PC-3 (cell line): ENCODE data around the gene GRIK5. TPM values are rescaled to one million over a fixed set of nuclear protein-coding genes. Genes with fewer than 3 reads are reported as not detected.

Source experiments
- ATAC-seq: fragments of 200-7000 bp; cut with Tn5 transposase; 2 replicates; pipeline ENCODE4 v1.9.1; 2020; ENCODE audit warnings: mild to moderate bottlenecking, moderate library complexity
- BruUV-seq: library from RNA; stranded (reverse); fragments of 400-500 nt; replicated peaks from 2 replicates; lab custom pipeline; 2021; lab: Mats Ljungman, UMichigan
- CTCF ChIA-PET: fragments of 300-600 bp; sonication (Branson Sonifier 250); formaldehyde crosslinking; loops from one replicate; lab custom pipeline; 2022; ENCODE audit warnings: antibody characterized with exemption; lab: Charles Lee
- POLR2A ChIA-PET: fragments of 300-600 bp; sonication (Branson Sonifier 250); formaldehyde crosslinking; loops from one replicate; lab custom pipeline; 2022; ENCODE audit warnings: antibody characterized with exemption; ENCODE audit not compliant: unreplicated experiment; lab: Charles Lee
- DNase-seq: peaks from one replicate; pipeline ENCODE4 v3.0.0-alpha.2; 2015
- H2AFZ ChIP-seq: fragments of 300-600 bp; sonication (generic); 2 replicates; pipeline ENCODE4 v1.6.0; 2016; ENCODE audit warnings: antibody characterized with exemption, low read length
- H3F3A ChIP-seq: fragments of 300-600 bp; sonication (generic); one replicate; pipeline ENCODE4 v1.6.0; 2017; ENCODE audit warnings: antibody characterized with exemption, low read length, control low read depth, mild to moderate bottlenecking; ENCODE audit not compliant: unreplicated experiment
- H3K27ac ChIP-seq: fragments of 300-600 bp; sonication (generic); 2 replicates; pipeline ENCODE4 v1.5.1; 2016; ENCODE audit warnings: mild to moderate bottlenecking, low read length
- H3K27me3 ChIP-seq: fragments of 300-600 bp; sonication (generic); 2 replicates; pipeline ENCODE4 v1.6.1; 2016; ENCODE audit warnings: low read length, mixed read lengths
- H3K36me3 ChIP-seq: fragments of 300-600 bp; sonication (generic); 2 replicates; pipeline ENCODE4 v1.6.1; 2016; ENCODE audit warnings: low read depth, mixed run types, low read length, mixed read lengths
- H3K4me1 ChIP-seq: fragments of 300-600 bp; sonication (generic); 2 replicates; pipeline ENCODE4 v1.5.1; 2016; ENCODE audit warnings: low read length; ENCODE audit not compliant: insufficient read depth
- H3K4me2 ChIP-seq: fragments of 300-600 bp; sonication (generic); 2 replicates; pipeline ENCODE4 v1.6.0; 2016; ENCODE audit warnings: low read length
- H3K4me3 ChIP-seq: fragments of 300-600 bp; sonication (generic); 2 replicates; pipeline ENCODE4 v1.5.1; 2016; ENCODE audit warnings: mild to moderate bottlenecking, low read length, mixed read lengths
- H3K79me2 ChIP-seq: fragments of 300-600 bp; sonication (generic); 2 replicates; pipeline ENCODE4 v1.6.1; 2017; ENCODE audit warnings: low read length, mixed read lengths
- H3K9ac ChIP-seq: fragments of 300-600 bp; sonication (generic); 2 replicates; pipeline ENCODE4 v1.6.0; 2016; ENCODE audit warnings: mild to moderate bottlenecking, low read length
- H3K9me2 ChIP-seq: fragments of 300-600 bp; sonication (generic); replicated peaks from 2 replicates; pipeline ENCODE4 v1.6.1; 2016; ENCODE audit warnings: mixed run types, low read length, mixed read lengths
- H3K9me3 ChIP-seq: fragments of 300-600 bp; sonication (generic); 2 replicates; pipeline ENCODE4 v1.6.1; 2016; ENCODE audit warnings: low read length, mixed read lengths
- H4K20me1 ChIP-seq: fragments of 300-600 bp; sonication (generic); 2 replicates; pipeline ENCODE4 v1.6.1; 2016; ENCODE audit warnings: low read length, mixed read lengths
- EZH2 ChIP-seq: fragments of 300-600 bp; sonication (generic); IDR thresholded peaks from one replicate; pipeline ENCODE4 v1.6.1; 2017; ENCODE audit warnings: antibody characterized with exemption, mild to moderate bottlenecking, low read length; ENCODE audit not compliant: unreplicated experiment
- EZH2phosphoT487 ChIP-seq: fragments of 300-600 bp; sonication (generic); IDR thresholded peaks from 2 replicates; pipeline ENCODE4 v1.6.1; 2018; ENCODE audit warnings: mild to moderate bottlenecking, antibody characterized with exemption, low read length, borderline replicate concordance
- intact Hi-C: fragments of 100-400 bp; cut with micrococcal nuclease; formaldehyde crosslinking; loops from 2 replicates; pipeline ENCODE4 v1.9.0; 2023
- total RNA-seq: library from RNA; depleted of rRNA; stranded (reverse); fragments of >200 nt; gene quantifications from 2 replicates; pipeline ENCODE4 v1.2.3, GENCODE V29; 2014
- TF ChIP-seq, protein P1 (sequence below): fragments of 300-600 bp; sonication (generic); conservative IDR thresholded peaks from 2 replicates; pipeline ENCODE4 v1.5.1; 2017; ENCODE audit warnings: antibody characterized with exemption, low read depth, mild to moderate bottlenecking, low read length

GRIK5 gene
- total RNA-seq, 1 experiment from 2014 or later = not detected

GRCh38 chr19:42064432-42064831 lies 5.6 kb downstream of the GRIK5 start:
- H3K27ac ChIP-seq = no peak overlapping the region
- H3K9me2 ChIP-seq = no peaks in the 10 kb centered on the region
- H3K36me3 ChIP-seq = no peaks in the 10 kb centered on the region
- intact Hi-C loops = no loop called here
- H3K9ac ChIP-seq = no peak overlapping the region
- POLR2A ChIA-PET = no interaction called here
- CTCF ChIA-PET = no interaction called here
- H4K20me1 ChIP-seq = no peaks in the 10 kb centered on the region
- ATAC-seq (no peak), DNase-seq (no peak)
- H3K27me3 ChIP-seq = no peaks in the 10 kb centered on the region
- H3K79me2 ChIP-seq = no peaks in the 10 kb centered on the region
- BruUV-seq = no TSS peak
- TF ChIP-seq EZH2 (no peak), EZH2phosphoT487 (no peak)
- TF ChIP-seq, protein P1, sequence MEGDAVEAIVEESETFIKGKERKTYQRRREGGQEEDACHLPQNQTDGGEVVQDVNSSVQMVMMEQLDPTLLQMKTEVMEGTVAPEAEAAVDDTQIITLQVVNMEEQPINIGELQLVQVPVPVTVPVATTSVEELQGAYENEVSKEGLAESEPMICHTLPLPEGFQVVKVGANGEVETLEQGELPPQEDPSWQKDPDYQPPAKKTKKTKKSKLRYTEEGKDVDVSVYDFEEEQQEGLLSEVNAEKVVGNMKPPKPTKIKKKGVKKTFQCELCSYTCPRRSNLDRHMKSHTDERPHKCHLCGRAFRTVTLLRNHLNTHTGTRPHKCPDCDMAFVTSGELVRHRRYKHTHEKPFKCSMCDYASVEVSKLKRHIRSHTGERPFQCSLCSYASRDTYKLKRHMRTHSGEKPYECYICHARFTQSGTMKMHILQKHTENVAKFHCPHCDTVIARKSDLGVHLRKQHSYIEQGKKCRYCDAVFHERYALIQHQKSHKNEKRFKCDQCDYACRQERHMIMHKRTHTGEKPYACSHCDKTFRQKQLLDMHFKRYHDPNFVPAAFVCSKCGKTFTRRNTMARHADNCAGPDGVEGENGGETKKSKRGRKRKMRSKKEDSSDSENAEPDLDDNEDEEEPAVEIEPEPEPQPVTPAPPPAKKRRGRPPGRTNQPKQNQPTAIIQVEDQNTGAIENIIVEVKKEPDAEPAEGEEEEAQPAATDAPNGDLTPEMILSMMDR = no peak
- no peak overlapping the region for H2AFZ ChIP-seq
- H3K4me1 ChIP-seq = no peaks in the 10 kb centered on the region
- no peak overlapping the region for H3K4me3 ChIP-seq
- H3K4me2 ChIP-seq = no peak overlapping the region
- no peaks in the 10 kb centered on the region for H3K9me3 ChIP-seq
- no peaks in the 10 kb centered on the region for H3F3A ChIP-seq

GRCh38 chr19:42062381-42062780 lies 7.6 kb downstream of the GRIK5 start:
- ChIA-PET POLR2A (no interaction called here), CTCF (no interaction called here)

DNA sequence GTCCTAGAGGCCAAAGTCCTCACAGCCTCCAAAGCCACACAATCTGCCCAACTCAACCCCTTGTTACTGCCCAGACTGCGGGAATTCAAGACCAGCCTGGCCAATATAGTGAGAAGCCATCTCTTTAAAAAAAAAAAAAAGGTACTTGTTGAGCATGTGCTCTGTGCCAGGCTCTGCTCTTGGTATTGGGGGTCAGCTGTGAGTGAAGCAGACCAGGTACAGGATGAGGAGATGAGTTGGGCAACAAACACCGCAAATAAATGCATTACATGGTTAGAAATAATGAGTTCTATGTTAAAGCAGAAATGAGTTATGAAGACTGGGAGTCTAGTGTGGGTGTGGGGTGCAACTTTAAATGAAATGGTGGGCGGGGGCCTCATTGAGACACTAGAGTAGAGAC lies 9.9 kb downstream of the GRIK5 start:
- Histone ChIP-seq H3K27me3 (no peaks in the 10 kb centered on the region), H3K27ac (no peak overlapping the region), H3K9ac (no peak overlapping the region), H3K36me3 (no peaks in the 10 kb centered on the region), H3K79me2 (no peaks in the 10 kb centered on the region), H3K4me1 (no peaks in the 10 kb centered on the region), H3F3A (no peaks in the 10 kb centered on the region), H3K9me2 (no peaks in the 10 kb centered on the region), H3K4me2 (no peak overlapping the region), H2AFZ (no peak overlapping the region), H3K9me3 (no peaks in the 10 kb centered on the region), H3K4me3 (no peak overlapping the region), H4K20me1 (no peaks in the 10 kb centered on the region)
- ChIA-PET CTCF (no interaction called here), POLR2A (no interaction called here)
- no peak for DNase-seq
- no peak for TF ChIP-seq EZH2phosphoT487
- no peak for ATAC-seq
- BruUV-seq = no TSS peak
- intact Hi-C loops = no loop called here

More at GRCh38 chr19:42062381-42062780, 7.6 kb downstream of the GRIK5 start:
- no peaks in the 10 kb centered on the region for H3K9me3 ChIP-seq
- BruUV-seq = no TSS peak
- H3K4me2 ChIP-seq = no peak overlapping the region
- no peaks in the 10 kb centered on the region for H3F3A ChIP-seq
- H3K9ac ChIP-seq = no peak overlapping the region
- H3K36me3 ChIP-seq = no peaks in the 10 kb centered on the region
- TF ChIP-seq, protein P1 = no peak
- no peak for TF ChIP-seq EZH2phosphoT487
- no peak for TF ChIP-seq EZH2
- no peak overlapping the region for H3K27ac ChIP-seq
- no peaks in the 10 kb centered on the region for H3K4me1 ChIP-seq
- no peaks in the 10 kb centered on the region for H3K9me2 ChIP-seq
- H3K79me2 ChIP-seq = no peaks in the 10 kb centered on the region
- ATAC-seq = no peak
- H2AFZ ChIP-seq = no peak overlapping the region
- H3K4me3 ChIP-seq = no peak overlapping the region
- DNase-seq = no peak
- intact Hi-C loops = no loop called here
- no peaks in the 10 kb centered on the region for H4K20me1 ChIP-seq
- no peaks in the 10 kb centered on the region for H3K27me3 ChIP-seq
